ENCODE data around the gene P2RY1.

- no peak for TF ChIP-seq CTCF (IDR thresholded peaks at IDR 0.05 in 8 of 11, conservative IDR thresholded peaks at IDR 0.05 in 3 of 11)
- TF ChIP-seq POLR2A (IDR thresholded peaks at IDR 0.05), result no peak
- TF ChIP-seq POLR2AphosphoS5 (IDR thresholded peaks at IDR 0.05), result no peak
Observed at GRCh38 chr3:152835601-152836102, 721 bp downstream of the P2RY1 start.

Measured in spleen (tissue), 7 donors.